Endometrial microvascular endothelial cells (primary cell): Measurements from ENCODE around the gene TEX52. TPM values are rescaled to one million over a fixed set of nuclear protein-coding genes. Genes with fewer than 3 reads are reported as not detected.

Source experiments
- in situ Hi-C: cut with HindIII; loops from 2 replicates; pipeline ENCODE4 v1.10.0; 2017; ENCODE audit warnings: low sequenced_read_pairs, low pct_unique_long_range_greater_than_20kb; ENCODE audit errors: inconsistent ontology term
- total RNA-seq: library from RNA; depleted of rRNA; stranded (reverse); fragments of >200 nt; gene quantifications from one replicate; pipeline ENCODE4 v1.2.3, GENCODE V29; 2015; ENCODE audit errors: inconsistent ontology term

Gene TEX52
- total RNA-seq, 1 donor from 2014 or later, result not detected

- in situ Hi-C loops, result no loop called here
Measured at GRCh38 chr12:2805143-2805520, 51.7 kb downstream of the TEX52 start.

GRCh38 chr12:2804393-2805142 is 52.3 kb downstream of the TEX52 start:
- in situ Hi-C loops, result no loop called here

GRCh38 chr12:2803635-2804392 is 53.0 kb downstream of the TEX52 start:
- in situ Hi-C loops, result no loop called here

DNA sequence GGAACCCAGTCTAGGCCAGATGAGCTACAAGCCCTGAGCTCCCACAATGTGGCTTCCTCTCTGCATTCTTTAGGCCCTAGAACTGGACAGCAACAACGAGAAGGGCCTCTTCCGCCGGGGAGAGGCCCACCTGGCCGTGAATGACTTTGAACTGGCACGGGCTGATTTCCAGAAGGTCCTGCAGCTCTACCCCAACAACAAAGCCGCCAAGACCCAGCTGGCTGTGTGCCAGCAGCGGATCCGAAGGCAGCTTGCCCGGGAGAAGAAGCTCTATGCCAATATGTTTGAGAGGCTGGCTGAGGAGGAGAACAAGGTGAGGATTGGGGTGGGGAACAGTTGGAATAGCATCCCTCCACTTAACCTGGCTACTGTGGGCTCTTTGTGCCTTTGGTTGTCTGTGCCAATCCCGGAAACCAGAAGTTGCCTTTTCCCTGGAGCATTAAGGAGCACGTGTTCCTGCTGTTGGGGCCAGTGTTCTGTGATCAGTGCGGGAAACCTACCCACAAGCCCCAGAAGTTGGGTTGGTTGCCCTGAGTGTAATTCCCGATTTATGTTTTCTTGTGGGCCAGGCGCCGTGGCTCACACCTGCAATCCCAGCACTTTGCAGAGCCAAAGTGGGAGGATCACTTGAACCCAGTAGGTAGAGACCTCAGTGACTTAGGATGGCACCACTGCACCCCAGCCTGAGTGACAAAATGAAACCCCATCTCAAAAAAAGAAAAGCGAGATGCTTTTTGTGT is 55.6 kb downstream of the TEX52 start:
- in situ Hi-C loops, result no loop called here

- in situ Hi-C loops, result no loop called here
Measured at GRCh38 chr12:2800046-2800570, 56.7 kb downstream of the TEX52 start.

Other genes with a start within 250 kb of the TEX52 start
- 60.8 TPM for gene FKBP4, start 62.1 kb downstream of the TEX52 start, total RNA-seq
- 34.1 TPM for gene ITFG2, start 44.4 kb downstream of the TEX52 start, total RNA-seq
- gene NRIP2, start 22.0 kb downstream of the TEX52 start, total RNA-seq, result not detected
- gene FOXM1, start 20.1 kb upstream of the TEX52 start, total RNA-seq, result 57.3 TPM
- 52.6 TPM for gene RHNO1, start 20.2 kb upstream of the TEX52 start, total RNA-seq
- 16.1 TPM for gene TULP3, start 33.9 kb upstream of the TEX52 start, total RNA-seq
- 78.1 TPM for gene TEAD4, start 102.4 kb upstream of the TEX52 start, total RNA-seq
- gene TSPAN9, start 220.3 kb upstream of the TEX52 start, total RNA-seq, result 15.9 TPM